HG03460 (cell line): ENCODE measurements around the gene CARMIL1.

Experiments
- ATAC-seq: cut with Tn5 transposase; IDR thresholded peaks from one replicate; pipeline ENCODE4 v1.9.1; 2021; ENCODE audit not compliant: unreplicated experiment

Gene CARMIL1

GRCh38 chr6:25306379-25306778, 27.2 kb downstream of the CARMIL1 start:
- no peak for ATAC-seq

GRCh38 chr6:25307805-25308494, 28.8 kb downstream of the CARMIL1 start:
- no peak for ATAC-seq

- no peak for ATAC-seq
These were observed 30.7 kb downstream of the CARMIL1 start for GRCh38 chr6:25309886-25310285.

GRCh38 chr6:25311331-25311840, 32.2 kb downstream of the CARMIL1 start:
- no peak for ATAC-seq

GRCh38 chr6:25312034-25312620, 33.0 kb downstream of the CARMIL1 start:
- no peak for ATAC-seq

GRCh38 chr6:25312703-25313102, 33.5 kb downstream of the CARMIL1 start:
- no peak for ATAC-seq

DNA sequence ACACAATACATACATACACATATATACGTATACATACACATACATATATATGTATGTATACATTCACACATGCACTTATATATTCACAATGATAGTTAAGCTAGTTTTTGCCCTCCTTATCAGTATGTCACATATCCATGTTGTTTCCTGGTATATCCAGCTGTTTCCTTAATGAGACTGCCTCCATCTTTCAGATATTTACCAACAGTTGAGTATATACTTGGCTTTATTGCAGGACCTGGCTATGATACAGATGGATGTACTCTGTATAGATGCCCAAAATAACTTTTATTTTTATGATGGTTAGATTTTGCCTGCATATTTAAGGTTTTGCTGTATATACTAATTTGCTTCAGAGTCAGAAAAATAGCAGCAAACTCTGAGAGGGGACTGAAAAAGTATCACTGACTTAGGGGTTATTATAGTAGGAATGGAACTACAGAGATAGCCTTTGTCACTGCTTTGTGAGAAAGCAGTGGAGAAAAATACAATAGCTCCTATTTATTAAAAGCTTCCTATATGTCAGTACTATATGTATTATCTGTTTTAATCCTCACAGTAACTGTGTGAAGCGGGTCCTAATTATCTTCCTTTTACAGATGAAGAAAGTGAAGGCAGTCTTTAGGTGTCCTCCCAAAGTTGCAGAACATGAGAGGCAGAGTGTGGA, 35.5 kb downstream of the CARMIL1 start:
- no peak for ATAC-seq

DNA sequence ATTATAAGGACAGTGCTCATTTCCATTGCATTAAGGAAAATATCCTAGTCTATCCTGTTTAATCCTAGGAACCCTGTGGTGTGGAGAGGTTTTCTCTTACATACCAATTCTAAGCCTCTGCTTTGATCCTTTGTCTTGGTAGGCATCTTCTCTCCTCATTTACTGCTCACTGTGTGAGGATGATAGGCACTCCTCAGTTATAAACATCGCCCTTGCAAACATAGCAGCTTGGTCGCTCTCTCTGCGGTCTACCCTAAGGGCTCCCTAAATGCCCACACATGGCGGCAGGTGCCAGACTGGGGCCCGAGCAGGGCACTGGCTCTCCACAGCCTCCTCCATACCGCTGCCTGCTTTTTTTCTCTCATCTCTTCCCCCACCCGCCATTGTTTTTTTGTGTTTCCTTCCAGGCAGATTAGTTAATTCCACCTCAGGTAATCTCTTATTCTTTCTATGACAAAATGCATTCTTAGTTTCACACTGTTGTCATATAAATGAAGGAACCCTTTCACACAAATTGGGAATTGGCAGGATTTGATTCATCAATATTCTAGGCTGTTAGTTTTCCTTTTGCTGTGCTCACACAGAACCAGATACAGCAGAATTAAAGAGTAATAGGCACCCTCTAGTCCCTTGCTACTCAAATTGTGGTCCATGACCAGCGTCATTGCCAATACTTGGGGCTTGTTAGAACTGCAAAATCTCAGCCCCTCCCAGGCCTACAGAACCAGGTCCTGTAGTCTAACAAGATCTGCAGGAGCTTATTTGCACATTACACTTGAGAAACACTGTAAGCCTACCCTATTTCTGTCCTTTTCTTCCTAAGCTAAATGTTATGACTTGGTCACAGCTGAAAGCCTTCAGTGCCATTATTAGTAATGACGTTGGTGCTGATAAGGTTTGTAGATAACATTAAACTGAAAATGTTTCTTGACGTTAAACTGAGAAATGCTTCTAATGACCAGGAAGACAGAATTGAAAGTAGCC, 36.3 kb downstream of the CARMIL1 start:
- ATAC-seq: no peak

DNA sequence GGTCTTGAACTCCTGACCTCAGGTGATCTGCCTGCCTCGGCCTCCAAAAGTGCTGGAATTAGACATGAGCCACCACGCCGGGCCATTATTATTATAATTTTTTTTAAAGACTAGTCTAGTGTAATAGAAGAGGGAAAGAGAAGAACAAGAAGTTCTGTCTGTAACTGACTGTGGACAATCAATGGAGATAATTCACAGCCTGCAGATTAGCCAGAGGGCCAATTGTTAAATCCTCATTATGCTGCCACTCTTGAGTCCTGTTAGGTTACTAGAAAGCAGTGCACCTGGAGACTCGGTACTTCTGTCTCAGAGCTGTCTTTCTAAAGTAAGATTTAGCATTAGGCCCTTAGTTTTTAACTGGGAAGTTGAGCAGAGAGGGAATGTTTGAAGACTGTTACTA, 37.5 kb downstream of the CARMIL1 start:
- no peak for ATAC-seq

DNA sequence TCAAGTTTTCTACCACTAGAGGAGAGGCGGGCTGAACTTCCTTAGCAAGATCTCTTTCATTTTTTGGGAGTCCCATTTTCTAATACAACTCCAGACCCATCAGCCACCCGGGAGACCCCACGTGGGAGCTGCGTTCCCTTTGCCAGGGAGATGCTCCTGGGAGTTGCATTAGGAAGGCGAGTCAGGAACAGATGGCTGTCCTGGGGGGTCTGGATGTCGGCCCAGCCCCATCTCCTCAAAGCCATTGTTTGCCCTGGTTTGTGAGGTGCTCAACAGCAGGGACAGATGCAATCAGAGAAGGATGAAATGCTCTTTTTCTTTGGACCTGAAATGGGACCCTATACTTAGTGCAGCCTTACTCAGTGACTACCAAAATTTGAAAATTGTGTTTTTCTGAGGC, 39.4 kb downstream of the CARMIL1 start:
- ATAC-seq: no peak

- no peak for ATAC-seq
These were observed 41.3 kb downstream of the CARMIL1 start for GRCh38 chr6:25320459-25320858.

DNA sequence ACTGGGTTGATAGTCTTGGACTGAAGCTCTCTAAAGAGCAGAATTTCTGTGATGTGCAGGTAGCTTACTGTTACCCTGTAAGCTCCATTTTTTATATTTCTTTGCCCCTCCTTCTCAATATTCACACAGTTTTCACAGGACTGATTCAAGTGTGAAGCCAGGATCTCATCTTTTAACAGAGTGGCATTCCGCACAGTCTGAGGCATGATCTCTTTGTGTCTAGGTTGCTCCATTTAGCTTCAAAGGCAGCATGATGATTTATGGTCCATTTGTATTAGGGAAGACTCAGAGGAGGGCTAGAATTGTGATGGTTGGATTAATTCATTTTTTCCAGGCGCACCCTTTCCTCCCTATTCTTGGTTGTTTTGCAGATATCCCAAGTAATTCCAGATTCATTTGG, 43.5 kb downstream of the CARMIL1 start:
- no peak for ATAC-seq

- ATAC-seq: no peak
These were observed 45.0 kb downstream of the CARMIL1 start for GRCh38 chr6:25324066-25324762.

GRCh38 chr6:25326126-25326525, 47.0 kb downstream of the CARMIL1 start:
- no peak for ATAC-seq

DNA sequence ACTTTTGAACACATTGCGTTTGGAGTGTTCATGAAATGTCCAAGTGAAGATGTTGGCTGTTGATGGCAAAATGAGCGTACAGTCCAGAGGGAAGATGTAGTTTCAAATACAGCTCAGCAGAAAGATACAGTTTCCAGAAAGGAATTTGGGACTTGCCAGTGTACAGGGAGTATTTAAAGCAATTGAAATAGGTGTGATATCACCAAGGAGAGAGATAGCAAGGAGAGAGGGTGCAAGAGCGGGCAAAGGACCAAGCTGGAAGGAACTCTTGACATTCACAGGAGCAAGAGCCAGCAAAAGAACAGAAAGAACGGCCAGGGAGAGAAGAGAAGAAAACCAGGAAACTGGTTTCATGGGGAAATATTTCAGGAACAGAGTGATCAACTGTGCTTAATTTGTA, 47.8 kb downstream of the CARMIL1 start:
- ATAC-seq: no peak

DNA sequence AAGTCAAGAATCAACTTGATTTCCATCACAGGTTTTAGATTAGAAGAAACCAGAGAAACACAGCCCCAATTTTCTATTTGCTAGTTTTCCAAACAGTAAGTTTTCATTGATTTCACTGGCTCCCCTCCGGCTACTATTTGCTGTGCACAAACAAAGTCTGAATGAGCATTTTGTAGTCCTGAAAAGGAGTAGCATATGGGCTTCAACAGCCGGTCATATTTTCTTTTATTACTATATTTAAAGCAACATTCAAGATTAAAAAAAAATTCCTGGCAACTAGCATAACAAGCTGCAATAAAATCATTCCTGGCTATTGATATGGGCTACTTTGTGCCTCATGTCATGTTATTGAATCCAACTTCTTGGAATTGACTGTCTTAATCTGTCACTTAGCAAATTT, 48.3 kb downstream of the CARMIL1 start:
- no peak for ATAC-seq

DNA sequence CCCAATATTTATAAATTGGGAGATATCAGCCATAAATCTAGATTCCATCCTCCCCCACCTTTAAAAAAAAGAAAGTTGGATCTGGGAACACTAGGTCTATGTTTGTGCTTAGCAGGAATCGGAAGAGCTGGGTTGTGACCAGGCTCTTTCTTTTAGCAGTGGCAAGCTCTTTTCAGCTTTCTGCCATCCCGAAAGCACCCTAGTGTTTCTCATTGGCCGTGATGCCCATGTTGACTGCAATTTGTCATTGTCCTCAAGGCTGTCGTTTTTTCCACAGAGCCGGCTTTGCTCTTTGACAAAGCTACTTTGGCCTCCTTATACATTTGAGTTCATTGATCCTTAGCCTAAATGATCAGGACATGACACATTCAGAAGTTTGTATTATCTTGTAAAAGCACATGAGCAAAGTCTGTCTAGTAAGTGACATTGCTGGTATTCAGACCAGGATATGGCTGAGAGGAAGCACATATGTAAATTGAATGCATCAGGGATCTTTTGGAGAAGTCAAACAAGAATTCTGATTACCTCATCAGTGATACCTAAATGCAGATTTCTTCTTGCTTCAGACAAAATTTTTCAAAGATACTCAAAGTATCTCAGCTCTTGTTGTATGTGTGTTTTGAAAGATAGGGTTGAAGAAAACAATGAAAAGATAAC, 50.1 kb downstream of the CARMIL1 start:
- ATAC-seq: no peak

GRCh38 chr6:25329982-25330381, 50.8 kb downstream of the CARMIL1 start:
- ATAC-seq: no peak

- ATAC-seq: no peak
These were observed 51.9 kb downstream of the CARMIL1 start for GRCh38 chr6:25330796-25331685.
